CD4-positive, alpha-beta T cell treated with Interleukin-15 for 4 hours (primary cell): ENCODE measurements around the gene DYNC1H1.

Experiments
- DNase-seq: peaks from one replicate; pipeline ENCODE4 v3.0.0-alpha.2; 2020; ENCODE audit warnings: low spot score

DYNC1H1 gene

GRCh38 chr14:101945171-101945570 is 19.2 kb upstream of the DYNC1H1 start:
- no peak for DNase-seq

DNA sequence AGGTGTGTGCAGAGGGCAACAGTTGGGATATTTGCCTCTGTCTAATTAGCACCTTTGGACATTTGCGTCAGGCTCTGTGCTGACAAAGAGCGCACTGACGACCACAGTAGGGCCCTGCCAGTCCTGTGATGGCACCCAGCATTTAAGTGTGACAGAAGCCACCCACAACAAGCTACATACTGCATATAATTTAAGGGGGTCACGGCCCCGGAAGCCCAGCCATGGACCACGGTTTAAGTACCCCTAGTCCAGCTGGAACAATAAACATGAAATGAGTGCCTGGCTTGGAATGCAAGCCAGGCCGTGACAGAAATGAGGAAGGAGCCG is 16.8 kb upstream of the DYNC1H1 start:
- DNase-seq: no peak

DNA sequence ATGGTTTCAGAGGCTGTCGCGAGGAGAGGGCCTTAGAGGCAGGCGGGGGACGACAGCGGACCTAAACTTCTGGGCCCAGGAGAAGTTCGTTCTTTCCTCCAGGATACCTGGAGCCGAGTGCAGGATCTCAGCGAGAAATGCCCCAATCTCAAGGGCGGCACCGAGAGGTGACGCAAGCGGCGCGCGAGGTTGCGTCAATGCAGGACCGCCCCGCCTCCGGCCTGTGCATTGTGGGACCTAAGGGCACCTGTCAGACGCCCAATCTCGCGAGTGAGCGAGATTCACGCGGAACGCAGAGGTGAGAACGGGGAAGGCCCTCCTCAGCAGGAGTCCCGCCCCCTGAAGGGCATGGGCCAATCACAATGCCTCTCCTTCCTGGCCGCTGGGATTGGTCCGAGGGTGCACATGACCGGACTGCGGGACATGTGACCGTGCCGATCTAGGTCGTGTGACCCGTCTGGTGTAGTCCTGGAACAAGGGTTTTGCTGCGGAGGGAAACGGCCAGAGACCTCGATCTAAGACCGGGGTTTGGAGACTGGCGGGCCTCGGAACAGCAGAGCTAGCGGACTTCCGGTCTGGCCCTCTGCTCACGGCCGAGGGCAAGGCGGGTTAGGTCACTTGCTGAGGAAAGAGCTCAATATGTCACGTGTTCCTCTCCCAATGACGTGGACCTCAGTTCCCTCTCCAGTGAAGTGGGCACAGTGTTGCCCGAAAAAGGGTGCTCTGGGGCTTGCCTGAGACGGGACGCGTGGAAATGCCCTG is 16.3 kb upstream of the DYNC1H1 start:
- peak; percentile 100 for DNase-seq

- DNase-seq: no peak
Observed at GRCh38 chr14:101948666-101949216, 15.6 kb upstream of the DYNC1H1 start.

GRCh38 chr14:101950100-101950499 is 14.3 kb upstream of the DYNC1H1 start:
- DNase-seq: no peak

GRCh38 chr14:101950516-101951215 is 13.7 kb upstream of the DYNC1H1 start:
- DNase-seq: no peak

GRCh38 chr14:101953151-101953550 is 11.2 kb upstream of the DYNC1H1 start:
- no peak for DNase-seq

DNA sequence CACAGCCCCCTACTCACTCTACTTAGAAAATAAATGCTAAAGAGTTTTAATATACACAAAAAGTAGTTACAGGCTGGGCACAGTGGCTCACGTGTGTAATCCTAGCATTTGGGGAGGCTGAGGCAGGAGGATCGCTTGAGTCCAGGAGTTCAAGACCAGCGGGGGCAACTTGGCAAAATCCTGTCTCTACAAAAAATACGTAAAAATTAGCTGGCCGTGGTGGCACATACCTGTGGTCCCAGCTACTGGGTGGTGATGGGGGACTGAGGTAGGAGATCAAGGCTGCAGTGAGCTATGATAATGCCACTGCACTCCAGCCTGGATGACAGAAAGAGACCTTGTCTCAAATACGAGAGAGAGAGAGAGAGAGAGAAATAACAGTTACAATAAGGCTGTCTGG is 9.9 kb upstream of the DYNC1H1 start:
- DNase-seq: no peak

DNA sequence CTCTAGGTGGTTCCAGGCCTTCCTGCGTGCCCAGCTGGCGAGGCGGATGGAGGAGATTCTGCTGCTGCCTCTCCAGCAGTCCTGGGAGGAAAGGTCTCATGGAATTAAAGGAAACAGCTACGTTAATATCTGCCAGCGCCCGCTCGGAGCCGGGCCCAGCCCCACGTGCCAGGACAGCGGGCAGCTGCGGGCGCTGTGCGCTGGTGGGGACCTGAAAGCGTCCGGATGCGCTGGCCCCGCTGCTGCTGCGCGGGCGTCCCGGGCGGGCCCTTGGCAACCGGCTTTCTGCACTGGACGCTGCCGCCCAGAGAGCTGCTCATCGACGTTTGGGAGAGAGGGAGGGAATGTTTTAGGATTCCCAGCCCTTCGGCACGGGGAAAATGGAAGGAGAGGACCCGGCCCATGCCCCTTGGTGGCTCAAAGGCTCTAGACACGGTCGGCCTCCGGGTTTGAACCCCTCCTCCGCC is 8.6 kb upstream of the DYNC1H1 start:
- DNase-seq: no peak

DNA sequence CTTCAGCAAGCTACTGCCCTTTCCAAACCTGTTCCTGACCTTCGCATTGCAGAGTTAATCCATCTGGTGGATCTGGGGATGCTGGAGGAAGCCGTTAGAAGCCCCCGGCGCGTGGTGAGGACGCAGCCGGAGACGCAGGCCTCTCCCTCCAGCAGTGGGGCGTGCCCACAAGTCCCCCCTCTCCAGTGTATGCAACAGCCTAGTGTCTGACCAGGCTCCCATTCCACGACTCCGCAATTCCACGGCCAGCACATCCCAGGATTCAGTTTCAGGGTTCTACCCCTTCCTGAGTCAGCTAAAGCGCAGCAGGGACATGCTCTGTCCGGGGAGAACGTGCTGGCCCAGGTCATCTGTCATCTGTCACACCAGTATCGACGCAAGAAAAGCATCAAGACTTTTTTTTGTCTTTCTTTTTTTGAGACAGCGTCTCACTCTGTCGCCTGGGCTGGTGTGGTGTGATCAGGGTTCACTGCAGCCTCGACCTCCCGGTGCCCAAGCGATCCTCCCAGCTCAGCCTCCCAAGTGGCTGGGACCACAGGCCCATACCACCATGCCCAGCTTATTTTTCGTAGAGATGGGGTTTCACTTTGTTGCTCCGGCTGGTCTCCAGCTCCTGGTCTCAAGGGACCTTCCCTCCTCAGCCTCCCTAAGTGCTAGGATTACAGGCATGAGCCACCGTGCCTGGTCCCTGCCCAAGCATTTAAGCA is 8.0 kb upstream of the DYNC1H1 start:
- DNase-seq: no peak

- DNase-seq: no peak
Observed at GRCh38 chr14:101957406-101958234, 6.8 kb upstream of the DYNC1H1 start.

GRCh38 chr14:101958418-101959180 is 5.8 kb upstream of the DYNC1H1 start:
- no peak for DNase-seq

- no peak for DNase-seq
Observed at GRCh38 chr14:101959277-101959676, 5.1 kb upstream of the DYNC1H1 start.

- peak; percentile 28 for DNase-seq
Observed at GRCh38 chr14:101960225-101960624, 4.1 kb upstream of the DYNC1H1 start.

- DNase-seq: peak; percentile 77
Observed at GRCh38 chr14:101961011-101961721, 3.2 kb upstream of the DYNC1H1 start.

DNA sequence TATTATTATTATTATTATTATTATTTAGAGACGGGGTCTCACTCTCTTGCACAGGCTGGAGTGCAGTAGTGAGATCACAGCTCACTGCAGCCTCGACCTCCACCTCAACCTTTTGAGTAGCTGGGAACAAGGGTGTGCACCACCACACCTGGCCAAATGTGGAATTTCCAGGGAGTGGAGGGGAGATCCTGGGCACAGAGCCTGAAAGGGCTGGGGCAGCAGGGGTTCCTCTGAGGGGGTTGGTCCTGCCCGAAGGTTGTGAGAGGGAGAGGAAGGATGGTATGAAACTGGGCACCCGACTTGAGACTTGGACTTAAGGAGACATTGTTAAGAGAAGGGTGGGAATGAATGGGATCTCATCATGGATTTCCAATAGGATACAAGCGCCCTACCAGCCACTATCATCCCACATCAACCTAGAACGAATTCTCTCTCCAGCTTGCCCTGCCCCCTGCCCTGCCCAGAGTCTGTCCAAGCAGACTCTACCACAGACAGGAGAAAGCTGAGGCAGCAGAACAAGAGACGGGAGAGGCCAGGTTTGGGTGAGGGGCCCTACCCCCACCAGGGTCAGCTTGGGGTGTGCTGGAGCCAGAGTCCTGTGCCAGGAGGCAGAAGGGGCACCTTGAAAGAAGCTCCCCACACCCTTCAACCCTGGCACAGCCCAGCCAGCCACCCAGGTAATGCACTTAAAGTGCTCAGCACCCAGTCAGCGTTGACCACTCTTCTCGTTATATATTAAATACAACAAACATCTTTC is 2.4 kb upstream of the DYNC1H1 start:
- DNase-seq: no peak

- DNase-seq: no peak
Observed at GRCh38 chr14:101962503-101962874, 1.9 kb upstream of the DYNC1H1 start.

DNA sequence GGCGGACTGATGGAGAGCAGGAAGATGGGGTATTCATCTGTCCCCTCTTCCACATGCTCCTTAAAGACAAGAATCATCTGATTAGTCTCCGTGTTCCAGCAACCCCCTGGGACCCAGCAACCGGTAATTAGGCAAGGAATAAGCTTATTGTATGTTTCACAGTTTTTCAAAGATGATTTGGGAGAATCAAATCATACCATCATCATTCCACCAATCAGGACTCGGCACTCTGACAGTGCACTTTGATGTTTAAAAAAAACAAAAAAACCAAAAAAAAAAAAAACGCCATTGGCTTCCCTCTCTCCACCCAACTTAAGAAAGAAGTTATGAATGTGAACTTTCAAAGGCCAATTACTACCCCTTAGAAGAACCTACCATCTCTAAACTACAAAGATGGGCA is 1.3 kb upstream of the DYNC1H1 start:
- no peak for DNase-seq

DNA sequence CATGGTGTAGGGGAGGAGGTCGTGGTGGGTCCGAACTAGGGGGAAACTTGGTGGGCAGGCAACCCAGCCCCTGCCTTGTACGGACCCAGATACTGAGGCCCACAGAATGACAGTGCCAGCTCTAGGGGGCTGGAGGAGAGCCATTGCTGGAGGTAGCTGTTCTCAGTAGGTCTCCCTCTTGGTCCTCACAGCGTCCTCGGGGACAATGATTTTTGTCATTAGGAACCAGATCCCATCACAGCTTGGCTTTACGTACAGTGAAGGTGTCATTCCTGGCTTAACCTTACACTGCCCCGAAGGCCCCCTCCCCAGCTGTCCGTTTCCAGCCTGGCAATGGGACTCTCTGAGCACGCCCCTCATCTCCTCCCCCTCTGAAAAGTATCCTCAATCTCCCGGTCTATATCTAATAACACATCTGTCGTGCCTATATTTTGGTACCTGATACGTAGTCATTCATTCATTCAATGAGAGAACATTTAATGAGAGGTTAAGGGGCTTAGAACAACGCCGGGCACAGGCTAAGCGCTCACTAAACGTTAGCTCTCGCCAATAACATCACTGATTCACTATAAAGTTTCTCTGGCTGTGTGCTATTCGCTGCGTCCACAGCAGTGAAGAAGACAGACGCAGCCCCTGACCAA is 597 bp upstream of the DYNC1H1 start:
- DNase-seq: no peak
